Muscle of back (tissue), 11 donors: ENCODE measurements around the gene ETS2. TPM values are rescaled to one million over a fixed set of nuclear protein-coding genes. Genes with fewer than 3 reads are reported as not detected.
A peak's percentile ranks its signal among the peaks of the same experiment; 100 is the strongest.
"Not testable (repeated sequence)": the region's sequence is repeated elsewhere in the genome, so short reads cannot be mapped to it uniquely, and the experiment has no call there.

ENCODE experiments used
- DNase-seq, 3 donors: peaks; one replicate each; pipeline versions ENCODE4 v3.0.0 to v3.0.0-alpha.2; 2013
- polyA plus RNA-seq, 10 donors: library from polyadenylated mRNA; unstranded; fragments of 120-200 nt; gene quantifications; one replicate each; pipeline ENCODE4 v1.2.1, GENCODE V29; 2013; ENCODE audit not compliant: insufficient read length in 10 of 10

Gene ETS2
- polyA plus RNA-seq, 10 donors: 20.7 to 41.8 (median 30.1) TPM

GRCh38 chr21:38833117-38833516 lies 27.4 kb downstream of the ETS2 start:
- DNase-seq: no peak

- no peak for DNase-seq
These were observed 29.0 kb downstream of the ETS2 start for GRCh38 chr21:38834725-38835124.

- no peak for DNase-seq
These were observed 32.2 kb downstream of the ETS2 start for GRCh38 chr21:38837806-38838461.

GRCh38 chr21:38838598-38839327 lies 33.0 kb downstream of the ETS2 start:
- DNase-seq: no peak

GRCh38 chr21:38839328-38840286 lies 33.9 kb downstream of the ETS2 start:
- DNase-seq: peak in 2 of 3 donors; percentile 67 to 92

GRCh38 chr21:38840456-38841300 lies 34.9 kb downstream of the ETS2 start:
- no peak for DNase-seq

GRCh38 chr21:38841472-38841871 lies 35.7 kb downstream of the ETS2 start:
- no peak for DNase-seq

- DNase-seq: peak in 1 of 3 donors; percentile 6
These were observed 36.4 kb downstream of the ETS2 start for GRCh38 chr21:38842079-38842478.

- no peak for DNase-seq
These were observed 37.6 kb downstream of the ETS2 start for GRCh38 chr21:38843379-38843778.

- DNase-seq: no peak
These were observed 38.2 kb downstream of the ETS2 start for GRCh38 chr21:38843806-38844503.

- not testable (repeated sequence) for DNase-seq
These were observed 39.6 kb downstream of the ETS2 start for GRCh38 chr21:38845374-38845773.

- peak in 1 of 3 donors; percentile 48 for DNase-seq
These were observed 41.8 kb downstream of the ETS2 start for GRCh38 chr21:38847556-38847955.

GRCh38 chr21:38848187-38848609 lies 42.5 kb downstream of the ETS2 start:
- DNase-seq: peak in 2 of 3 donors; percentile 67 to 87

GRCh38 chr21:38849776-38850175 lies 44.0 kb downstream of the ETS2 start:
- peak in 1 of 3 donors; percentile 13 for DNase-seq

- peak in 1 of 3 donors; percentile 9 for DNase-seq
These were observed 44.7 kb downstream of the ETS2 start for GRCh38 chr21:38850277-38850951.

GRCh38 chr21:38851101-38851500 lies 45.4 kb downstream of the ETS2 start:
- no peak for DNase-seq

- no peak for DNase-seq
These were observed 46.5 kb downstream of the ETS2 start for GRCh38 chr21:38852278-38852677.

GRCh38 chr21:38852708-38853107 lies 47.0 kb downstream of the ETS2 start:
- no peak for DNase-seq

GRCh38 chr21:38853421-38853919 lies 47.7 kb downstream of the ETS2 start:
- DNase-seq: no peak
